Activated T-helper 9 cell treated with anti-CD3 and anti-CD28 coated beads, Interleukin-2, amount 50 U/mL, for 16 hours (primary cell): ENCODE data around the gene PFKFB2.
"Not testable (repeated sequence)": the region's sequence is repeated elsewhere in the genome, so short reads cannot be mapped to it uniquely, and the experiment has no call there.

Experiments used
- DNase-seq: peaks from one replicate; pipeline ENCODE4 v3.0.0-alpha.2; 2020; ENCODE audit warnings: low read depth

PFKFB2 gene

DNA sequence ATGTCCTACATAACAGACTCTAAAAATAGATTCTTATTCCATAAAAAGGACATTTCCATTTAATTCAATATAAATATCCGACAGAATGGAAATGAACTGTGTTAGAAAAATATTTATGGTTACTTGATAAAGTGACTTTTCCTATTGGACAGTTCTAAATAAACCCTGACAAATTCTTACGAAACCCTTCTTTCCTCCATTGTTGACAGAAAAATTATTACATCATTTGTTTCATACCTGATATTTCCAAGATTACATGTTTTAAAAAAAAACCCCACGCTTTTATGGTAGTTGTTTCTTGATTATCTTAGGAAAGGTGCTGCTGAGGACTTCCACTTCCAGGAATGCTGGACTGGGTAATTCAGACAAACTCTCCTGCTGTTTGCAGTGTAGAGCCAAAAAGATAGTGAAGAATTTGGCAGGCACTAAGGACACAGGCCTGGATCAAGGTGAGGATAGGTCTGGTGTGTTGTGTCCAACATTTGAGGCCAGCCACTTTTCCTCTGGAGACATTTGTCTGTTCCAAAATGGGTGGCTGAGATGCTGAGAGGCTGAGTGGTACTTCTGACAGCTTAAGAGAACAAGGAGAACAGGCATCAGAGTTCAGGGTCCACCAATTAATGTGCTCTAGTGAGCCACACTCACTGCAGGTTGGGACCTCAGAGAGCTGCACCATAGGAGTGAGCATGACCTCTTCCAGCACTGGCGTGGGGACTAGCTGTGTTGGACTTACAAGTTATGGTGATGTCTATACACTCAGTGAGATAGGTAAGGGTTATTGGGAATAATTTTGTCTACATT is 13.5 kb upstream of the PFKFB2 start:
- no peak for DNase-seq

DNA sequence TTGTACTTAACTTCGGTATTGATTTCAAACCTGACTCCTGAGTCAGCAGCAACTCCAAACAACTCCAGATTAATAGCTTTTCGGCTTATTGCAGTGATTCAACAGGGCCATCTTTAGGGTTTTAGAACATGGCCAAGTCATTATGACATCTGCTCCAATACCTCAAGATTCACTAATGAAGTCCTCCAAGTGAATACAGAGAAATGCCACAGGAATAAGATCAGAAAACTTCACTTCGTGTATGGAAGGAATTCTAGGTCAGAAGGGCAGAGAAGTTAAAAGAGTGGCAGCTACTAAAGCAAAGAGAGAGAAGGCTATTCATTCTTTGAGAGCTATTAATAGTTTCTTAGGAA is 12.9 kb upstream of the PFKFB2 start:
- no peak for DNase-seq

DNA sequence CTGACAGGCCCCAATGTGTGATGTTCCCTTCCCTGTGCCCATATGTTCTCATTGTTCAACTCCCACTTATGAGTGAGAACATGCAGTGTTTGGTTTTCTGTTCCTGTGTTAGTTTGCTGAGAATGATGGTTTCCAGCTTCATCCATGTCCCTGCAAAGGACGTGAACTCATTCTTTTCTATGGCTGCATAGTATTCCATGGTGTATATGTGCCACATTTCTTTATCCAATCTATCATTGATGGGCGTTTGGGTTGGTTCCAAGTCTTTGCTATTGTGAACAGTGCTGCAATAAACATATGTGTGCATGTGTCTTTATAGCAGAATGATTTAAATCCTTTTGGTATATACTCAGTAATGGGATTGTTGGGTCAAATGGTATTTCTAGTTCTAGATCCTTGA is 11.7 kb upstream of the PFKFB2 start:
- DNase-seq: not testable (repeated sequence)

DNA sequence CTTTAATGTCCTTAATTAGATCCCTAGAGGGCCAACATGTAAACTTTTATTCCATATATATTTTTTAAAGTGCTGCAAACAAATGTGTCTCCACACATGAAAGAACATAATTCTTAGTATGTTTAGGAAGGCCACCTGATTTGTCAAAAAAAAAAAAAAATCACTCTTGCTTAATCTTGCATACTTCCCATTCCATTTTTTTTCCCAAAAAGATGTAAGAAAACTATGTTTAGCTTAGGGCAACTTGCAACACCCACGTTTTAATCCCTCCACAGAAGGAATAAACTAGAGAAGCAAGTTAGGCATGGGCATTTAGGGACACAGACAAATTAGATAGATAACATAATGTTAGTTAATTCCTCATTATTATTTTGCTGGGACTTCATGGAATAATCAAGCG is 7.6 kb upstream of the PFKFB2 start:
- DNase-seq: no peak

DNA sequence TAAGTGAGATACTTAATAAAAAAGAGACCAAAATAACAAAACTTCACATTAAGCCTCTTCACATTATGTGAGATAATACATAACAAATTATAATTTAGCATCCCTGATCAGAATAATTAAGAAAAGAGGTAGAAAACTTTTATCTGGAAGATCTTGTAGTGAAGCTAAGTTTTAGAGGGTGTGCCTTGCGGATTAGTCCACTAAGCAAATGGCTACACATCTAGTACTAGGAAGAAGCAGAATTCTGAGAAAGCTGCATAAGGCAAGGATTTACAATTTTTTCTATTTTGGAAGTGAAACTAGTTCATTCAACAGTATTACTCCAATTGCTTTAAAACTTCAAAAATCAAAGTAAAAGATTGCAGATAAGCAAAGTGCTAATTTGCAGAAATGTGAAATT is 5.6 kb upstream of the PFKFB2 start:
- no peak for DNase-seq

DNA sequence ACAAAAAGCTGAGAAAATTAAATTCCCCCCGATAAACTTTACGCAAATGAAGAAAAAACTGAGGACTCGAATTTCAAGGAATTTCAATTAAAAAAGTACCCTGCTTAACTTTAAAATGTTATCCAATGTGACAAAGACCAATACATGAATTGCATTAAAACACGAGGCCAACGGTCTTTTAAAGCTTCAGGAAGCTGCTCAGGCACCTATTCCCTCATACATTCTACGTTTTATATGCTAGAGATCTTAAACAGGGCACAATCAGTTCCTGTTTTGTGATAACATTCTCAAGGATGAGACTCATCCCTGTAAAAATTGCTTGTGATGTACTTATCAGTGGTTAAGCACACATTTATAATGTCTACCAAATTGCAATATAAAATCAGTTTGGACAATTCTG is 5.0 kb upstream of the PFKFB2 start:
- DNase-seq: no peak

DNA sequence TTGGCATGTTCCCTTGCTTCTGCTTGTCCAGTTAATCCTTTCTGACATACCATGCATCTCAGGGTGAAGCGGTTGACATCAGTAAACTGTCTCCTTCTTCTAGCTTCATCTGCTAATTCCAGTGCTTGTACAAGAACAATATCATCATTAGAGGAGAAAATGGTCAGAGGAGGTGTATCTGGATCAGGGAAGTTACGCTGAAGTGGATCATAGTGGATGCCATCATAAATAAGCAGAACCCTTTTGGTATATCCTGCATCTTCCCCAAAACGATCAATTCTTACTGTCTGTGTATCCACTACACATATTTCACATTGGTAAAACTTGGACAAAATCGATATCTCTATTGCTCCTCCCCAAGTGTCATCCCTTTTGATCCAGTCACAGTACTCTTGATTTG is 4.0 kb upstream of the PFKFB2 start:
- no peak for DNase-seq

DNA sequence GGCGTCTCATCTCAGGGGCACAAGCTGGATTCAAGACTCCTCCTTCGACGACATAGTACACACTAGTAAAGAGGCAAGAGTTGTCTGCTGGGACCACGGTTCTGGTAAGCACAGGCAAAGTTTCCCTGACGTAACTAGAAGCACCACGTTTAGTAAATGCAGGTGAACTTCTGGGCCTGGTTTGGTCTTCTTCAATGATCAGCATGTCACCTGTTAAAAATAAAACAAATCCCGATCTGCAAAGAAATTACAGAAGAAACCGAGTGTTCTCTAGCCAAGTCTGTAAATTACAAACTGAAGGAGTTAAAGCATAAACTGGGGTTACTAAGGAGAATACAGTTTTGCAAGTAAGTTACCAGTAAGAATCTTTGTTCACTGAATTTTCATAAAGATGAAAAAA is 3.6 kb upstream of the PFKFB2 start:
- DNase-seq: no peak

DNA sequence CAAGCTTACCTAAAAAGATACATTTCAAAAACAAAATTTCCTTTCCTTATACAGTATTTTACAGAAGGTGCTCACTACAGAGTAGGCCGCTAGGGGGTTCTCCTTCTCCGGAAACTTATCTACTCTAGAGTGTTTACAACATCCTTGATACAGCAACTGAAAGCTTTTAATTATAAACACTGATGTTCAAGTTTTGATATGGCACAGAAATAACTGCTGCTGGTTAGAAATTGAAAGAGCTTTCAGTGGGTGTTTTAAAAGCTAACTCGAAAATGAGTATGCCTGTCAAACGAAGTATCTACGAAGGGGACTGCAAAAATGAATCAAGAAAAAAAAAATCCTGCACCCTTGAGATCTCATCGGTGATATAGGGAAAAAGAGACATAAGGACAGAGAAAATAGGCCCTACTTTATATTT is 3.1 kb upstream of the PFKFB2 start:
- DNase-seq: peak; percentile 8

DNA sequence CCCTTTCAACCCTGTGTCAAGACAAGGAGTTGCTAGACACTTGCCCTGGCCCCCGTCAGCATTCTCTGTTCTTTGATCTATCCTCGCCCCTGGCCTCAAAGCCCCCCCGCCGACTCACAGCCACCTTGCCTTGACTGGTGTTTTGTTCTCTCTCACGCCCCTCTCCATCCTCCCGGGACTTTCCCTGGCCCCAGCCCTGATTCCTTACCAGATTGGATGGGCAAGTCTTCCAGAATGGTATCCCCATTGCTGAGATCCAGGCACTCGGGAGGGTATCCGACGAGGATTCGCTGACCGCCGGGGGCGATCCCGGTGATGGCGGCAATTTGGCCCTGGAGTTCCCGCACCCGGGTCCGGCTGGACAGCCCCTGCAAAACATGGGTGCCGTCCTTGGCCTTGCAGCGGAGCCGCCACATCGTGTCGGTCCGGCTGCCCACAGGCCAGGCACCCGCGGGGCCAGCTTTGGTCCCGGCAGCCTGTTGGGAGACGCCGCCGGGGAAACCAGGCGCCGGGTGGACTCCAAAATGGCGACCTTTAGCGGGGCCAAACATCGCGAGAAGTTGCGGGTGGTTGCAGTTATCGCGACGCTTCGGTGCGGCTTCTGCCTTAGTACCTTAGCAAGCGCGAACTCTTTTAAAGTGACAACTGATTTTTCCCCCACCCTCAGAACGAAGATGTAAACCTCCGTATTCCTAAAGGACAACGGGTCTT is 2.4 kb upstream of the PFKFB2 start:
- DNase-seq: peak; percentile 81

DNA sequence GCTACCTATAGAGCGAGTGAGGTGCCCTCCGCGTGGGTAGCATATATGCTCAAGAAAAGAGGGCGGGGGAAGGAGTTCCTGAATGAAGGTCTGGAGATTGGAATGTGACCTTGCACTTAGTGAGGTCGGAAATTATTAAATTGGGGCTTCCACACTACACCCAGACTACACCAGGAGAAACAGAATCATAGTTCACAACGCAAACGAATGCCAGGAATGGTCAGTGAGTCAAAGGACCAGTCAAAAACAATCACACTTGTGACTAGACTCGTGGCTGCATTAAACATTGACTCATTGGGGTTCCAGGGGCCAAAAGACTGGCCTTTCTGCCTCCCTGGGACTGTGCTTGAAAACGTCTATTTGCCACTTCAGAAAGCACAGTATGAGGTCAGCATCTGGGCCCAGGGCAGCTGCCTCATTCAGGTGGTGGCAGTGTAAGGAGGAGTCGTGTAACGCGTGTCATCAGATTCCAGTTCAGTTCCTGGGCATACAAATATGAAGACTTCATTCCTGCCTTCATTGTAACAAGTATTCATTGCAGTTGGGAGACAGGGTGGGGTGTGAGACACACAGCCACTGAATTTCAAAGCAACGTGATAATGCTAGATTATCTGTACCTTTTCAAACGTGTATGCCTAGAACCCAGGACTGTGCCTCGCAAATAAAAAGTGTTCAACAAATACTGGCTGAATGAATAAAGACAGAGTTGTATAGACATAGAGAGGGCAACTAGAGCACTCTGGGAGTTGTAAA is 1.7 kb upstream of the PFKFB2 start, which contains the start of gene YOD1:
Gene YOD1 (minus strand): TSS at position 18 of the 753 bp plus-strand sequence. CDS start 178 bp downstream, outside the sequence.
- no peak for DNase-seq

DNA sequence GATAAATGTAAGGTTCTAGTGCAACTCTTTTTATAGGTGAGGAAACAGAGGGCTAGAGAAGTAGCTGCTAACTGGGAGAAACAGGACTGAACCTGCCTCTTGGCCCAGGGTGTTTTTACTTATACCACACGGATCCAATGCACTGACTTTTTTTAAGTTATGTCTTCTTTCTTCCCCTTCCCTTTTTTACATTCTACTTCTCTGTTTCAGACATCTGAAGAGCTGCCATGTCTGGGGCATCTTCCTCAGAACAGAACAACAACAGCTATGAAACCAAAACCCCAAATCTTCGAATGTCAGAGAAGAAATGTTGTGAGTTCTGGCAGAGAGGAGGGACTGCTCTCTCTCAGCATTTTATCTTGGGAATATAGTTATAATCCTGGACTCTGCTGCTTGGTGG is 1.4 kb downstream of the PFKFB2 start:
- DNase-seq: no peak

DNA sequence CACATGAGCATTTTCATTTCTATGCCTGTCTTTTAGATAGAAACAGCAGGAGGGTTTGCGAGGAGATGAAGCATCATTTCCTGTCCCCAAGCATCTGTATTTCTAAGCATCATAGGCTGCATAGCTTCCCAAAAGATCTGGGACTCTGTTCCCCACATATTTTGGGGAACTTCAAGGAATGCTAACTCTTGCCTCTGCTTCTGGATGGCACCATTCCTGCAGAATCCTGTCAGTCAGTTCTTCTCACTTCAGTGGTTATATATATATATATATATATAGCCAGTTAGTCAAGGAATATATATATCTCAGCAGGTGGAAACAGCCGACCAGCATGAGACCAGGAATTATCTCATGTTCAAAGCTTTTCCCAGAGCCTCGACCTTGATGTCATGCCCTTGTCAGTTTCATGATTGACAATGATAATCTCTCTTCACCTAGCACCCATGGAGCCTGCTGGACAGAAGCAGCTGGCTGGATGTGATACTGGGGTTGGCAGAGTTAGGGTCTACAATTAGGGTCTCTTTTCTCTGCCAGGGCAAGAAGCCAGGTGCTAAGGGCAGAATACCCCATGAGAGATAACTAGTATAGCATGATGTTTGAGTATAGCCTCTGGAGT is 2.4 kb downstream of the PFKFB2 start:
- no peak for DNase-seq

DNA sequence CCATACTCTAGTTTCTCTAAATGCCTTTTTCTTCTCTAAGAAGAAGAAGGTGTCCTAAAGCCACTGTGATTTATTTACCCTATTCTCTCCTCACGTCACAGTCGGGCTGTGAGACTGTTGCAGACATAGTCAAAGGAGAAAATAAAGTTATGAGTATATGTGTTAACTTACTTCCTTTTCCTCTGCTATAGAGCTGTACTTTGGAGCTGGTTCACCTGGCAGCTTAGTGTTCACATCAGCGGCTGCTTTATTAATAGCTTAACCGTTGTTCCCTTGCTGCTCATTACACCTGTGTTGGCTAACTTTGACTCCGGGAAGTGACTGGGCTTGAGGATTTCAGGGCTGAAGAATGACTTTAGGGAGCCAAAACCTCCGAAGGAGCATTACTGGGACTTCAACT is 3.6 kb downstream of the PFKFB2 start:
- no peak for DNase-seq

DNA sequence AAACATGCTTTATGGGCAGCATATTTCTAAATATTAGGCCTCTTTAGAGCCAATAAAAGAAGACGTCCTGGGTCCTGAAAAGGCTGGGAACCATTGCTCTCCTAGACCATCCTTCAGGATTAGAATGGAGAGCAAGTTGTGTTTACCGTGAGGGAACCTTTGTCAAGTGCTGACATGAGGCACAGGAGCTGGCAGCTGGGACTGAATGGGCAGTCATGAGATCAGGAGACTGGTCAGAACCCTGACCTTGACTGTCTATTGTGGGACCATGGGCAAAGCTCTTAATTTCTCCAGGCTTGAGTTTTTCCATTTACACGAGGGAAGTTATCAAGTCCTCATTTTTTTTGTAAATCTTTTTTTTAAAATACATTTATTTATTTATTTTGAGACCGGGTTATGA is 5.2 kb downstream of the PFKFB2 start:
- no peak for DNase-seq

DNA sequence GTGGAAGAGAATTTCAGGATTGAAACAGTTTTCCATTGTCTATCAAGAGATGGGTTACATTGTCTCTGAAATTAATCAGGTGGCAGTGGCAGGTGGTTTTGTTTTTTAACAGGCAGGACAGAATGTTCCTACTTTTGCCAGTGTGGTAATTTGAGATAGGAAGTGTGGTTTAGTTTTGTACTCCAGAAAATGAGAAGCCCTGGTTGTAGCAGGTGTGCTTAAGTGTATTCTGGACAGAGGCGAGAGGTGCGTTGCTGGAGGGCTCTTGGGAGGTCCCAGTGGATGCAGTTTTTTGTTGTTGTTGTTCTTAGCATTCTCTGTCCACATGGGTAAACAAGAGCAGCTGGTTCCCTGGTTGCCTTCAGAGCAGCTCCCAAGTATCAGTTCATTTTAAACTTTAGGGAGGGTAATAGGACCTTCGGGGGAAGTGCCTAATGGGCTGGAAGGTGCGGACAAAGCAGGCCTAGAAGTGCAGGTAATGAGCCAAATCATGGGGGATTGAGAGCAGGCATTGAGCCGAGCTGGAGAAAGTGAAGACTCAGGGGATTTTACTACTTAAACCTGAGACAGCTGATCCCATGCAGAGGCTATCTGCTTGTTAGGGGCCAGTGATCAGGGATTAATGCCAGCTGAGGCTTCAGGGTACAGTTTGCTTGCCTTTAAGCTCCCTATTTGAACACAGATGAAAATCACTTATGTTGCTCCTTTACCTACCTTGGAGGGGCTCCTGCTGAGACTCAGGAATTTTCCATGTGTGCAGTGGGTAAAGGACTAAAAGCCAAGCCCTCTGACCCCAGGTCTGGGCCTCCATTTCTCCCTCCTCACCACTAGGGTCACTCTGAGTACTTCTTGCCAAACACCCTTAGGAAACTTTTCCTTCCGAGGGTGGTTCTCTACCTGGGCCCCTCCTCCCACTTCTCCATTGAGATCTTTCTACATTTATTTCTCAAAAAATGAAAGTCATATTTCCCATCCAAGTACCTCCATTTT is 6.1 kb downstream of the PFKFB2 start:
- DNase-seq: no peak

DNA sequence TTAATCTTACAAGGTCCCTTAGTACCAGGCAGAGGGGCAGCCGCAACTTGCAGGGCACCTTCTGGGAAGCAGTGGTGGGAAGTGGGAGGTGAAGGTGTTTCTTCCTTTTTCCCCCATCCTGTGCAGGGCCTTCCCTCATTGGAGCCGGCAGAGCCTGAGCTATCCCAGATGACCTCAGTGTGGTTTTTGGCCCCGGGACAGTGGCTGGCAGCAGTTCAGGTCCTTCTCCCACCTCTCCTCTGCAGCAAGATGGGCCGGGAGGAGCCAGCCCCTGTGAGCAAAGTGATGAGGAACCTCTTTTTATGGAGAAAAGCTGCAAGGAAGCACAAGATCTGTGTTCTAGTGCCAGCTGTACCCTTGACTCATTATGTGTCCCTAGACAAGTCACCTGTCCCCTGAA is 6.8 kb downstream of the PFKFB2 start:
- no peak for DNase-seq

DNA sequence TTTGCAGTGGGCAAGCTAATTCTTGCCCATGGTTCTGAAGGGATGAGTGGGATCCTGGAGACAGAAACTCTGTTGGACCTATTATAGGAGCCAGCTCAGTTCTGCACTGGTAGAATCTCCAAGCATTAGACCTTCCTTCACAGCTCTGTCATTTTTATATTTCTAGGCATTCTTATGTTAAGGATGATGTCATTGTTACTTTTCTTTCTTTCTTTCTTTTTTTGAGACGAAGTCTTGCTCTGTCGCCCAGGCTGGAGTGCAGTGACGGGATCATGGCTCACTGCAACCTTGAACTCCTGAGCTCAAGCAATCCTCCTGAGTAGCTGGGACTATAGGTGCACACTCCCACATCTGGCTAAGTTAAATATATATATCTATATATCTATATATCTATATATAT is 7.5 kb downstream of the PFKFB2 start:
- DNase-seq: no peak

DNA sequence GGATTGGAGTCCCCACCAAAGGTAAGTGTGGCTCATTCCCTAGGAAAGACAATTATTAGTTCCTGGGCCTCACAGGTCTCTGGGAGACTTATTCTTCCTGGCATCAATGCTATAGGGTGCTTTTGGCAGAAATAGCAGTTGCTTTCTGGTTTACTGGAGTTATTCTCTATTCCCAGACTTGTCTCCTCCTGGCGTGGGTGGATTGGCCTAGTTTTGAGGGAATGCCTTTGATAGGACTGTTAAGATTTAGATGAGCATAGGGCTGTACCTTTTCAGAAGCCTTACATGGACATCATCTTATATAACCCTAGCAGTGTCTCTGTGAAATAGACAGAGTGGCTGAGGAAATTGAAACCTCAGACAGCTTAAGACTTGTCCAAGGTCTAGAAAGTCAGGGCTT is 9.0 kb downstream of the PFKFB2 start:
- DNase-seq: no peak

DNA sequence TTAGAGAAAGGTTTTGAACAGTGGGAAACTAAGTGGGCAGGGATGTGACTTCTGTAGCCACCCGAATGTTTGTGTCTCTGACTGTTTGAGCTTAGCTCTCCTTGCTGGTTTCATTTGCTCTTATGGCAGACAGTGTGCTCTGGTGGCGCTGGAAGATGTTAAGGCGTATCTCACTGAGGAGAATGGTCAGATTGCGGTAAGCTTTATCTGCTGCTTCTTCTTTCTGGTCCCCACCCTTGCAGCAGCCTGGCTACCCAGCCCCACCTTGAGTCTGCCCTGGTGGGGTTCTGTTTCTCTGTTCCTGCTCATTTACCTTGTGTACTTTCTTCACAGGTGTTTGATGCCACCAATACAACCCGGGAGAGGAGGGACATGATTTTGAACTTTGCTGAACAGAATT is 9.9 kb downstream of the PFKFB2 start:
- no peak for DNase-seq

DNA sequence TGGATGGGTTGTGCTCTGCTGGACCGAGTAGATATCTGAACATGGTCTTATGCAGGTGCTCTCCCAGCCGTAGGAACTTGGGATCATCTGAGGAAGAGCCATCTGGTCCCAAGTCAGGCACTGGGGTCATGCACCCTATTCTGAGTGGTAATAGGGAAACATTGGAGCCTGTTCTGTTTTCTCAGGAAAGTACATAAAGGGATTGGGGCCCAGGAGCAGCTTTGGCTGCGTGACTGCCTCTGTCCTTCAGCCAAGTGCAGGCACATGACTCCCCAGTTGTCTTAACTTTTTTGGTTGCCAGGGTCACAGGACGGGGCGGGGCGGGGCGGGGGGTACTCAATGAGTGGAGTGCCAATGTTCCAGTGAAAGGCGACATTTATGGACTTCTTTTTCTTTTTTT is 11.5 kb downstream of the PFKFB2 start:
- no peak for DNase-seq
